NB4 (cell line): Measurements from ENCODE around the gene ACE.

ENCODE experiments used
- CTCF ChIP-seq: IDR thresholded peaks from one replicate; pipeline ENCODE4 v1.5.1; 2012; ENCODE audit warnings: low read depth, low read length
- MYC ChIP-seq: IDR thresholded peaks from 2 replicates; pipeline ENCODE4 v1.6.1; 2011; ENCODE audit warnings: low read depth, low read length
- POLR2A ChIP-seq: IDR thresholded peaks from 2 replicates; pipeline ENCODE4 v1.6.1; 2011; ENCODE audit warnings: mild to moderate bottlenecking; ENCODE audit not compliant: insufficient read length; ENCODE audit errors: extremely low read depth
- TF ChIP-seq, protein P1 (sequence below): IDR thresholded peaks from 2 replicates; pipeline ENCODE4 v1.6.1; 2011; ENCODE audit warnings: low read depth, low read length

- TF ChIP-seq, protein P1, sequence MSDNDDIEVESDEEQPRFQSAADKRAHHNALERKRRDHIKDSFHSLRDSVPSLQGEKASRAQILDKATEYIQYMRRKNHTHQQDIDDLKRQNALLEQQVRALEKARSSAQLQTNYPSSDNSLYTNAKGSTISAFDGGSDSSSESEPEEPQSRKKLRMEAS = no peak
- TF ChIP-seq CTCF (no peak), POLR2A (no peak), MYC (no peak)
Measured at GRCh38 chr17:63450551-63450950, 26.3 kb upstream of the ACE start.
